Thoracic aorta (tissue), 2 donors: ENCODE data around the gene GPSM1. TPM values are rescaled to one million over a fixed set of nuclear protein-coding genes. Genes with fewer than 3 reads are reported as not detected.

Experiments
- ATAC-seq: fragments of 150-250 bp; one replicate; pipeline ENCODE4 v1.8.0; 2017; ENCODE audit warnings: low read depth; ENCODE audit not compliant: insufficient number of reproducible peaks, low FRiP score
- DNase-seq: peaks from one replicate; pipeline ENCODE4 v3.0.0-alpha.2; 2020; ENCODE audit warnings: low spot score
- H3K27ac ChIP-seq, 2 donors: fragments of 200-600 bp; sonication (generic); 1 replicate in 1 of 2; 2 replicates in 1 of 2; pipeline ENCODE4 v1.5.1; 2016; ENCODE audit warnings: mild to moderate bottlenecking in 2 of 2, moderate library complexity in 2 of 2
- H3K27me3 ChIP-seq: fragments of 200-600 bp; sonication (generic); replicated peaks from 2 replicates; pipeline ENCODE4 v1.6.0; 2016; ENCODE audit warnings: mild to moderate bottlenecking; ENCODE audit not compliant: insufficient read depth
- H3K36me3 ChIP-seq: fragments of 200-600 bp; sonication (generic); one replicate; pipeline ENCODE4 v1.5.1; 2016
- H3K4me1 ChIP-seq, 2 donors: fragments of 200-600 bp; sonication (generic); 1 replicate in 1 of 2; 2 replicates in 1 of 2; pipeline versions ENCODE4 v1.5.1 to v1.6.0; 2016; ENCODE audit warnings: low read depth in 2 of 2, mild to moderate bottlenecking in 1 of 2; ENCODE audit not compliant: control insufficient read depth in 1 of 2
- H3K4me3 ChIP-seq: fragments of 200-600 bp; sonication (generic); 2 replicates; pipeline ENCODE4 v1.5.1; 2016; ENCODE audit warnings: mild to moderate bottlenecking
- H3K9me3 ChIP-seq: fragments of 200-600 bp; sonication (generic); 2 replicates; pipeline ENCODE4 v1.5.1; 2016
- total RNA-seq, 2 donors: library from RNA; depleted of rRNA; stranded (reverse); fragments of >200 nt; gene quantifications; one replicate each; pipeline versions ENCODE4 v1.1.0 to v1.2.3, GENCODE V29; 2016
- TF ChIP-seq, protein P1 (sequence below): fragments of 200-600 bp; sonication (generic); IDR thresholded peaks from one replicate; pipeline ENCODE4 v1.5.1; 2019; ENCODE audit warnings: antibody characterized with exemption

Gene GPSM1
- total RNA-seq, 2 donors from 2014 or later, result 29.2 to 33.6 TPM

DNA sequence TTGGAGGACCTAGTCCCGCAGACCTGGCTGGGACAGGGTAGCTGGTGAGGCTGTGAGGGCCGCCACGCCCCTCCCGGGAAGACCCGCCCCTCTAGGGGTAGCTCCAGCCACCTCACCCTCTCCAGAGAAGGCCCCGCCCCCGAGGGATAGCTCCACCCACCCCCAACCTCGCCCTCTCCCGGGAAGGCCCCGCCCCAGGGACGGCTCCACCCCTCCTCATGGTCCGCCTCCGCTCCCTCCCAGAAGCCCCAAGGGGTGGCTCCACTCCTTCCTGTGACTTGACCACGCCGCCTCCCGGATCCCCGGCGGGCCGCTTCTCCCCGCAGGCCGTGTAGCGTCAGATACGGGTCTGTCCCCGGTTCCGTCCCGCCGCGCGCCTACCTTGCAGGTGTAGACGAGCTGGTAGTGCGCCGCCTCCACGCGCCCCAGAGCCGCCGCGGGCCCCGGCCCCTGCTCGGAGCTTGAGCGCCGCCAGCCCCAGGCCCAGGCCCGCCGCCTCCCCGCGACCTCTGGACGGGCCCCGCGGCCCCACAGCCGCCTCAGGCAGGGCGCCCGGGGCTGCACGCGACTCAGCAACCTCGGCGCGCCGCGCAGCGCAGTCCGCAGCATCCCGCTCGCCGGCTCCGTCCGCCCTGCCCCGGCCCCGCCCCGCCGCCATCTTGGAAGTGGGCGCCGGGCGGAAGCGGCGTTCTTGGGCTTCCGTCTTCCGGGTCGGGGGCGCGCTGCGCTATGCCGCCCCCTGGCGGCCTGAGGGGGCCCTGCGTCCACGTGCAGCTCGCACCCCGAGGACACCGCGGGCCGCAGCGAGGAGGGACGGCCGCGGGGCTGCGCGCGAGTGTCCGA, 36.0 kb downstream of the GPSM1 start, which contains the start of gene DNLZ:
Gene DNLZ (minus strand): TSS at position 639 of the 843 bp plus-strand sequence. CDS start 30 bp downstream, at position 609.
- Histone ChIP-seq H3K27ac (peak within 1 kb of the TSS; percentile 66 to 87), H3K4me1 (peaks cover 5 to 21% of the 10 kb centered on the region in 2 donors), H3K27me3 (no peaks in the 10 kb centered on the region), H3K4me3 (peak within 1 kb of the TSS; percentile 86), H3K9me3 (no peaks in the 10 kb centered on the region), H3K36me3 (no peaks in the 10 kb centered on the region)
- DNase-seq (peak; percentile 89), ATAC-seq (peak; percentile 93)
- TF ChIP-seq, protein P1, sequence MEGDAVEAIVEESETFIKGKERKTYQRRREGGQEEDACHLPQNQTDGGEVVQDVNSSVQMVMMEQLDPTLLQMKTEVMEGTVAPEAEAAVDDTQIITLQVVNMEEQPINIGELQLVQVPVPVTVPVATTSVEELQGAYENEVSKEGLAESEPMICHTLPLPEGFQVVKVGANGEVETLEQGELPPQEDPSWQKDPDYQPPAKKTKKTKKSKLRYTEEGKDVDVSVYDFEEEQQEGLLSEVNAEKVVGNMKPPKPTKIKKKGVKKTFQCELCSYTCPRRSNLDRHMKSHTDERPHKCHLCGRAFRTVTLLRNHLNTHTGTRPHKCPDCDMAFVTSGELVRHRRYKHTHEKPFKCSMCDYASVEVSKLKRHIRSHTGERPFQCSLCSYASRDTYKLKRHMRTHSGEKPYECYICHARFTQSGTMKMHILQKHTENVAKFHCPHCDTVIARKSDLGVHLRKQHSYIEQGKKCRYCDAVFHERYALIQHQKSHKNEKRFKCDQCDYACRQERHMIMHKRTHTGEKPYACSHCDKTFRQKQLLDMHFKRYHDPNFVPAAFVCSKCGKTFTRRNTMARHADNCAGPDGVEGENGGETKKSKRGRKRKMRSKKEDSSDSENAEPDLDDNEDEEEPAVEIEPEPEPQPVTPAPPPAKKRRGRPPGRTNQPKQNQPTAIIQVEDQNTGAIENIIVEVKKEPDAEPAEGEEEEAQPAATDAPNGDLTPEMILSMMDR, result peak; percentile 97

DNA sequence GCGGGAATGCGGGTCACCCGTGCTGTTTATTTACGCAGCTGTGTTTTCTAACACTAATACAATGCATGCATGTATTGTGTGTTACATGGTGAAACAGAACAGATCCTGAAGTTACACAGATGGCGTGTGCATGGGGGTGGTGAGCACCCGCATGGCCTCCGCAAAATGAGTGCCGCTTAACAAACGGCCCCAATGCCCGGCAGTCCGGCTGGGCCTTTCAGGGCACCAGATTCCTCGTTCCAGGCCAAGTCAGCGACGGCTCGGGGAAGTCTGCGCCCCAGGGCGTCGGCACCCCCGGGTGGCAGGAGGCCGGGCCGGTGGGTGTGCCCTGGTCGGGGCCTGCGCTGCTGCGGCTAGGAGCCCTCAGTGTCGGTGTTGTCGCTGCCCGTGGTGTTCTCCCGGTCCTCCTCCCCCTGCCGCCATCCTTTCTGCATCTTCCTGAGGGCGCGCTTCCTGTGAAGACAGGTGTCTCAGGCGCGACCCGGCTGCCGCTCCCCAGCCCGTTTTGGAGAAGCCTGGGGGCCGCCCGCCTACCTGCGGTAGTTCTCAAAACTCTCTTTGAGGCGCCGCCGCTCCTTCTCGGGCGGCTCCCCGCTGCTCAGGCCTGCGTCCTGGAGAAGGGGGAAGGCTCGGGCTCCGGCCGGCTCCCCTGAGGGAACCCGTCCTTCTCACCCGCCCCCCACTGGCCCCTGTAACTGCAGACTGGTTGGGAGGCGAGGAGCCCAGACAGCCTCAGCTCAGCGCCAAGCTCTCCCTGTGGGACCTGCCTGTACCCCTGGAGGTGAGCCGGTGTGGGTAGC, 36.8 kb downstream of the GPSM1 start:
- Histone ChIP-seq H3K27ac (no peak overlapping the region), H3K4me3 (peak overlapping the region; percentile 86), H3K9me3 (no peaks in the 10 kb centered on the region), H3K27me3 (no peaks in the 10 kb centered on the region), H3K4me1 (peaks cover 5 to 21% of the 10 kb centered on the region in 2 donors), H3K36me3 (no peaks in the 10 kb centered on the region)
- ATAC-seq (no peak), DNase-seq (no peak)
- TF ChIP-seq, protein P1, result peak; percentile 8

DNA sequence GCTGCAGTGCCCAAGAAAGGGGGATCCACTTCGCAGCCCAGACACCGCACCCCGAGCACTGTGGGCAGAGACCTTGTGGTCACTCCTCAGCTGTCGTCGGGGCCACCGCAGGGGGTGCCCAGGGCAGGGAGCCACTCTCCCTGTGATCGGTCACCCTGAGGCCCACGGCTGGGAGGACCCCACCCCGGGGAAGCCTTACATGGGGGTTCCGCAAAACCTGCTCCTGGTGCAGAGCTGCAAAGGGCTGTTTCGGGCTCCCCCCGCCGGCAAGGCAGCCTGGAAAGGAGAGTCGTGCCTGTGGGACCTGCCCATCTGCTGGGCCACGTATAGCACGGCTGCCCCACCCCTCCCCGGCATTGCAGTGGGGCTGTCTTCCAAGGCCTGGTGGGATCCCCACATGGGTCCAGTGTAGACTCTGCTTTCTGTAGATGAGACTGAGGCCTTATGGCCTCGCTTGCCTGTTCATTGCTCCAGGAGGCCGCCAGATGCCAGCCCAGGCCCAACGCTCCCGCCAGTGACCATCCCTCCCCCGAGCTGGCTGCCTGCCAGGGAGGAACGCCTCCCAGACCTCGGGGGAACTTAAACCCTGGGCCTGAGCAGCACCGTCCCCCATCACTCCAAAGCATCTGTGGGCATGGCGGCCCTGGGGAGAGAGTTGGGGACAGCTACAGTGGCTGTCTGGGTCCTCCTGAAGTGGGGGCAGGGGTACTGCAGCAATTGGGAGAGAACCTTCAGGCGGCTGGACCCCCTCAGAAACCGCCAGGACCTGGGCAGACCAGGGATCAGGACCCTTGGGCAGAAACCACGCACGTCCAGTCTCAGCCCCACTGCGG, 37.8 kb downstream of the GPSM1 start:
- Histone ChIP-seq H3K4me3 (no peak overlapping the region), H3K27me3 (no peaks in the 10 kb centered on the region), H3K36me3 (no peaks in the 10 kb centered on the region), H3K9me3 (no peaks in the 10 kb centered on the region), H3K27ac (no peak overlapping the region), H3K4me1 (peaks cover 5 to 21% of the 10 kb centered on the region in 2 donors)
- TF ChIP-seq, protein P1, result no peak
- no peak for ATAC-seq
- DNase-seq, result no peak

DNA sequence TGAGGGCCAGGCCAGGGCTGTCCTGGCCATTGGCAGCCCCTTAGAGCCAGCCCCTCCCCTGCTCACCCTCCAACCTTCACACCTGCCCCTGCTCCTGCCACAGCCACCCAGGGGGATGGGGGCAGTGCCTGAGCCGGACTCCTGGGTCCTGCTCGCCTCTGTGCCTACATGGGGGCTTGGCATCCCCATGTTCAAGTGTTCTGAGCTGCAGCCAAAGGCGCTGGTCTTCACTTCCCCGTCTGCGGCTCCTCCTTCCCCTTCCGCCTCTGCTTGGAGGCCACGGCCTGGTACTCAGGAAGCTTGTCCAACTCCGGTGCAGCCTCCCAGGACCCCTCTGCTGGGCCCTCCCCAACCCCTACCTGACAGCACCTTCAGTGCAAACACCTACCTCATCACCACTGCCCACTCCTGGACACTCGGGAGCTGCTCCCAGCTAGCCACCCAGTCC, 38.5 kb downstream of the GPSM1 start:
- no peak overlapping the region for H3K27ac ChIP-seq
- DNase-seq (no peak), ATAC-seq (no peak)
- TF ChIP-seq, protein P1, result no peak
- H3K9me3 ChIP-seq, result no peaks in the 10 kb centered on the region
- H3K4me1 ChIP-seq, result peaks cover 5 to 18% of the 10 kb centered on the region in 2 donors
- H3K4me3 ChIP-seq, result no peak overlapping the region
- no peaks in the 10 kb centered on the region for H3K27me3 ChIP-seq
- no peaks in the 10 kb centered on the region for H3K36me3 ChIP-seq
